ENCODE measurements around the gene NEUROD1. TPM values are rescaled to one million over a fixed set of nuclear protein-coding genes. Genes with fewer than 3 reads are reported as not detected.
A peak's percentile ranks its signal among the peaks of the same experiment; 100 is the strongest.

NEUROD1 gene
- polyA plus RNA-seq, 4 donors = not detected

GRCh38 chr2:181680937-181681811, 857 bp upstream of the NEUROD1 start:
- no peak for DNase-seq (ENCODE audit: low read depth in 4 of 4, low spot score in 3 of 4)

DNA sequence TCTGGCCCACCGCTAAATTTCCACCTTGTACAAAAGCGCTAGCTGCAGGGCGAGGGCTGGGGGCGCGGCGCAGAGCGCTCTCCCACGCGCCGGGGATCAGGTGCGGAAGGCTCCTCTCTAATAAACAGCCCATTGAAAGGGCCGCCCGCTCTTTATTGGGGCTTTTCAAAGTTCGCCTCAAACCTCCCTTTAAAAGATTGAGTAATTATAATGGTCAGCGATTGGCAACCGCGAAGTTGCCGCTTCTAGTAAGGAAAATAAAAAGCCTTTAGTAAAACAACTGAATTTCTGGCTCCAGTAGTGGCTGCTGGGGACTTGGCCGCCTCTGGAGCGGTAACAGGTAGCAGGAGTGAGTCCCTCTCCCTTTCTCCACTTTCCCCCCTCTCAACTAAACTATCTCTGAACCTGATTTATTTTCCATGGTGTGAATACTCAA, 755 bp downstream of the NEUROD1 start:
- no peak for DNase-seq (ENCODE audit: low read depth in 4 of 4, low spot score in 3 of 4)

- DNase-seq (ENCODE audit: low read depth in 4 of 4, low spot score in 3 of 4) = no peak
These were observed 1.3 kb downstream of the NEUROD1 start for GRCh38 chr2:181678861-181679543.

DNA sequence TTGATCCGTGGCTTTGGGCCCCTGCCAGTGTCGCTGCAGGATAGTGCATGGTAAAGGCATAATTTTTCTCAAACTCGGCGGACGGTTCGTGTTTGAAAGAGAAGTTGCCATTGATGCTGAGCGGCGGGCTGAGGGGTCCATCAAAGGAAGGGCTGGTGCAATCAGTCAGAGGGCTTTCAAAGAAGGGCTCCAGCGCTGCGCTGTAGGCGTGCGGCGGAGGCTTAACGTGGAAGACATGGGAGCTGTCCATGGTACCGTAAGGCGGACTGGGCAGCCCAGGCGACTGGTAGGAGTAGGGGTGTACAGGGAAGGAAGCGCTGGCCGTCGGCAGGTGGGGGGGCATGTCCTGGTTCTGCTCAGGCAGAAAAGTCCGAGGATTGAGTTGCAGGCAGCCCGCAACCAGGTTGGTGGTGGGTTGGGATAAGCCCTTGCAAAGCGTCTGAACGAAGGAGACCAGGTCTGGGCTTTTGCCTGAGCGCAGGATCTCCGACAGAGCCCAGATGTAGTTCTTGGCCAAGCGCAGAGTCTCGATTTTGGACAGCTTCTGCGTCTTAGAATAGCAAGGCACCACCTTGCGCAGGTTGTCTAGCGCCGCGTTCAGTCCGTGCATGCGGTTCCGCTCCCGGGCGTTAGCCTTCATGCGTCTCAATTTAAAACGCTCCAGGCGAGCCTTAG, 2.3 kb downstream of the NEUROD1 start:
- DNase-seq (ENCODE audit: low read depth in 4 of 4, low spot score in 3 of 4) = peak; percentile 81 to 87 (median 86)

DNA sequence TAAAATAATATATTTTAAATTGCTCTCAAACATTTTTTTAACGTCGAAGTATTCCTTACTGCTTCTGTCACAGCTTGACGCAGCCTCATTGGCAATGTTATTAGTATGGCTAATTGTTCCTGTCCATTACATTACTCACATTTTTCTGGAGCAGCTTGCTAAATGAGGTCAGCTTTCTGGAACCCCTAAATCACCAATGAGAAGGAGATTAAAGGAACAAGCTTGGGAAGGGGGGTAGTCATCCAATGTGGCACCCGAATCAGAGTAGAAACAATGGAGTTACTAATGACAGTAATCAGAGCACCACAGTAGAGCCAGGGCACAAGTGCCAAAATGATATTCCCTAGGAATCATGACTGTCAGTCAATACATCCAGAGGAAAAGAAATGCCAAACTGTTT, 5.1 kb downstream of the NEUROD1 start:
- no peak for DNase-seq (ENCODE audit: low read depth in 4 of 4, low spot score in 3 of 4)

GRCh38 chr2:181674461-181674860, 5.9 kb downstream of the NEUROD1 start:
- no peak for DNase-seq (ENCODE audit: low read depth in 4 of 4, low spot score in 3 of 4)

DNA sequence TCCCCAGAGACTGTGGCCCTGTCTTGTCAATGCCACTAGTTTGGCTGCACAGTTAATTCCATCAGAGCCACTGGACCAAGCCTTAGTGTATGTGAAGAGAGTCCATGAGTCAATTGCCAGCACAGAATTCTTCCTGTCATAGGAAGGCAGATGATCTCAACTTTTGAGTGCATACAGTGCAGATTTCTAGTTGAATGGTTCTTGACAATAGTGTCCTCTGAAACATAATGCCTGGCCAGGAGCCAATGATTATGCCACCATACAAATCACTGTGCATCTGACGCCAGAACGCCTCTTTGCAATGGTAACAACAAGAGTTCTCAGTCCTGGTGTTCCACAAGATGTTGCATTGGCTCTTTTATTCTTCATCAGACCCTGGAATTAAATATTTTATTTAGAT, 7.1 kb downstream of the NEUROD1 start:
- no peak for DNase-seq (ENCODE audit: low read depth in 4 of 4, low spot score in 3 of 4)

DNA sequence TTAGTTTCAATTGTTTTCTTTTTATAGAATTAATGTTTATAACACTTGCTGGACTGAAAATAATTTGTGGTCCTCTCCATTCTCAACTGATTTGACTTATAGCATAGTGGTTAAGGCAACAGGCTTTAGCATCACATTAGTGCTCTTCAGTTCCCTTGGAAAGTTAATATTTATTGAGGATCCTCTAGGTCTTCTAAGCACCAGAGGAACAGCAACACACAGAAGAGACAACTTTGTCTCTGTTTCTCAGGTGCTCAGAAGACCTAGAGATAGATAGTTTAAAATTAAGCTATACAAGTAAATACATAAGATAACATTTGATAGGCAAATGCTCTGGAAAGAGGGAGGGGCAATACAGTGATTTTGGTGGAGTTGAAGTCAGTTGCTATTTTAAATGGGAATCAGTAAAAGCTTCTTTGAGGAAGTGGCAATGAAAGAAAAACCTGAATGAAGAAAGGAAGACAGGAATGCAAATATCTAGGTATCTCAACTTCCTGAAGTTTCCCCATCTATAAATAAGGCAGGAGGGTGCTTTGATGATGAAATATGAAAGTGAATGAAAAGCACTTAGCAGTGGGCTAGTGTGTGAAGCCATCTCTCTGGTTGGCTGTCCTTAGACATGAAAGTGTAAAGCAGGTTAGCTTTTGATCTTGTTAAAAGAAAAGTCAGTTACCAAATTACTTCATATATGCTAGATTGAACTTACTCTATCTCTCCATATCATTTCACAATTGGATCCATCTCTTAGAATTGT, 7.9 kb downstream of the NEUROD1 start:
- no peak for DNase-seq (ENCODE audit: low read depth in 4 of 4, low spot score in 3 of 4)

DNA sequence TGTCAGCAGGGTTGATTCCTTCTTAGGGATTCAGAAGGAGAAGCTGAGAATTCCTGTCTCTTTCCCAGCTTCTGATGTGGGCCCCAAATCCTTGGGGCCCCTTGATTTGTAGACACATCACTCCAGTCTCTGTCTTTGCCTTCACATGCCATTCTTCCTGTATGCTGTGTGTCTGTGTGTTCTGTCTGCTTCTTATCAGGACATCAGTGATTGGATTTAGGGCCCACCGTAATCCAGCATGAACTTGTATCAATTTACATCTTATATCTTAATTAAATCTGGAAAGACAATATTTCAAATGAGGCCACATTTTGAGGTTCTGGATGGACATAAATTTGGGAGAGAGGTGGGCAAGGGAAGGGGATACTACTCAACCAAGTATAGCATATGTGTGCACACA, 9.7 kb downstream of the NEUROD1 start:
- DNase-seq (ENCODE audit: low read depth in 4 of 4, low spot score in 3 of 4) = no peak

- no peak for DNase-seq (ENCODE audit: low read depth in 4 of 4, low spot score in 3 of 4)
These were observed 13.1 kb downstream of the NEUROD1 start for GRCh38 chr2:181667234-181667633.

DNA sequence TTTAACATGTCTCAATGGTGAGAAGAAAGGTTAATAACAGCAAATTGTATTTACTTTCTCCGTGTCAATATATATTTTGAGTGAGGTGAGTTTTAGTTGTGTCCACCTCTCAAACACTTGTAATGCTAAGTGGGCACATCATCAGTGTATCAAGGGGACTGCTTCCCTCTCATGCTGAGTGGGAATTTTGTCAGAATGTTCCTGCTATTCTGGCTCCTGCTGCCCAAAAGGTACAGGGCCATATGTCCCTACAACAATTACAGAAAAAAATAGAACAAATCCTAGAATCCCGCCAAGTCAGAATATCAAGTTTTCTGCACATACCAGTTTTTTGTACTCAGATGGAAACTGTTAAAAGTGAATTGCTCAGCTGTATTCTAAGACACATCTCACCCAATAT, 18.0 kb downstream of the NEUROD1 start:
- no peak for DNase-seq (ENCODE audit: low read depth in 4 of 4, low spot score in 3 of 4)

DNA sequence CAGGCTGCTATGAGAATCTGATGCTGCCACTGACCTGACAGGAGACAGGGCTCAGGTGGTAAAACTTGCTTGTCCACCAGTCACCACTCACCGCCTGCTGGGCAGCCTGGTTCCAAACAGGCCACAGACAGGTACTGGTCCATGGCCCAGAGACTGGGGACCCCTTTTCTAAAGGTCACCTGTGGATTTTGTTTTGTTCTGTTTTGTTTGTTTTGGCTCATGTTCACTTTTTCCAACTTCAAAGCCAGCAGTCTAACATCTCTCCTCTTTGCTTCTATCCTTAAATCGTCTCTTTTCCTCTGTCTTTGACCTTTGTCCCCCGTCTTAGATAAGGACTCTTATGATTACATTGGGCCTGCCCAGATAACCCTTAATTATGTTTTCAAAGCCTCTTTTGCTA, 20.1 kb downstream of the NEUROD1 start:
- no peak for DNase-seq (ENCODE audit: low read depth in 4 of 4, low spot score in 3 of 4)

GRCh38 chr2:181658444-181658843, 21.9 kb downstream of the NEUROD1 start:
- DNase-seq (ENCODE audit: low read depth in 4 of 4, low spot score in 3 of 4) = no peak

DNA sequence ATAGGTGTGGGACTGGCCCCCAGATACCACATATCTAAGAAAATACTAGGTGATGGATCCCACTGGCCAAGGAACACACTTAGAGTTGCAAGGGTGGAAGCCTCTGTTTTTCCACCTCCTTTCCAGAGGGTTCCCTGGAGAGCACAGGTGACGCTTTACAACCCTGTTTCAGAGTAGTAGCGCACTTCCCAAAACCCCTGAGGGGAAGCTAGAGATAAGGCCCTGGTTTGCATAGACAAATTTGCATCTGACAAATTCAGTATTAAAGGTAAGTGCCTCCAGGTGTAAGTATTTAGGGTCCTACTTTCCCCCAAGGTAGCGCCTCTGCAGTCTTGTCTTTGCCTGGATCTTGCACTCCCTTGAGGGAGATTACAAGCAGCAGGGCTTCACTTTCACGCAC, 22.9 kb downstream of the NEUROD1 start:
- no peak for DNase-seq (ENCODE audit: low read depth in 4 of 4, low spot score in 3 of 4)

- DNase-seq (ENCODE audit: low read depth in 4 of 4, low spot score in 3 of 4) = peak in 1 of 4 donors; percentile 16
These were observed 23.6 kb downstream of the NEUROD1 start, which contains the start of gene CERKL for GRCh38 chr2:181656450-181657291. Gene CERKL, minus strand, starts transcription at chr2:181657105. Its CDS starts 99 bp downstream, at chr2:181657006.

GRCh38 chr2:181655519-181655918, 24.8 kb downstream of the NEUROD1 start:
- DNase-seq (ENCODE audit: low read depth in 4 of 4, low spot score in 3 of 4) = no peak

DNA sequence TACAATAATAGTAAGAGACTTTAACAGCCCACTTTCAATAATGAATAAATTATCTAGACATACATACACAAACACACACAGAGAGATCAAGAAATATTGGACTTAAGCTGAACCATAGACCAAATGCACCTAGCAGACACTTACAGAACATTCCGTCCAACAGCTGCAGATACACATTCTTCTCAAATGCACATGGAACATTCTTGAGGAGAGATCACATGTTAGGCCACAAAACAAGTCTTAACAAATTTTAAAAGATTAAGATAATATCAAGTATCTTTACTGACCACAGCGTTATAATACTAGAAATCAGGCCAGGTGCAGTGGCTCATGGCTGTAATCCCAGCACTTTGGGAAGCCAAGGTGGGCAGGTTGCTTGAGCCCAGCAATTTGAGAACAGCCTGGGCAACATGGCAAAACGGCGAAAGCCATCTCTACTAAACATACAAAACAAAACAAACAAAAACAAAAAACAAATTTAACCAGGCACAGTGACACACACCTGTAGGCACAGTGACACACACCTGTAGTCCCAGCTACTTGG, 30.8 kb downstream of the NEUROD1 start:
- no peak for DNase-seq (ENCODE audit: low read depth in 4 of 4, low spot score in 3 of 4)

DNA sequence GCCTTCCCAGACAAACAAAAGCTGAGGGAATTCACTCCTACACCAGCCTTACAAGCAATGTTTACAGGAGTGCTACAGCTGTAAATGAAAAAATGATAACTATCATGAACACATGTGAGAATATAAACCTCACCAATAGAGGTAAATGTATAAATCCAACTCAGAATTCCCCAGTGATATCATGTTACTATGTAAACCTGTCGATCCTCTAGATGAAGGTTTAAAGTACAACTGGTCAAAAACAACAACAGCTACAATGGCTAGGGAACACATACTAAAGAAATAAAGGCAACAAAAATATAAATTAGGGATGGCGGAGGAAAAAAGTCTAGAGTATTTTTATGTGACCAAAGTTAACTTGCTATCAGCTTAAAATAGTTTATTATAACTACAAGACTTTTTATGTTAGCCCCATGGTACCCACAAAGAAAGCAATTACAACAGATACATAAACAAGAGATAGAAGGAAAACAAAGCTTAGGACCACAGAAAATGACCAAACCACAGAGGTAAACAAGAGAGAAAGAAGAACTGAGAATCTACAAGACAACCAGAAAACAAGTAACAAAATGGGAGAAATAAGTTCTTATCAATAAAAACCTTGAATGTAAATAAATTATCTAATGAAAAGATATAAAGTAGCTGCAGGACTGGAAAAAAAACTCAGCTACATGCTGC, 31.7 kb downstream of the NEUROD1 start:
- no peak for DNase-seq (ENCODE audit: low read depth in 4 of 4, low spot score in 3 of 4)
